Measurements from ENCODE around the gene PHF24.
"Not testable (repeated sequence)": the region's sequence is repeated elsewhere in the genome, so short reads cannot be mapped to it uniquely, and the experiment has no call there.

The PHF24 gene

DNA sequence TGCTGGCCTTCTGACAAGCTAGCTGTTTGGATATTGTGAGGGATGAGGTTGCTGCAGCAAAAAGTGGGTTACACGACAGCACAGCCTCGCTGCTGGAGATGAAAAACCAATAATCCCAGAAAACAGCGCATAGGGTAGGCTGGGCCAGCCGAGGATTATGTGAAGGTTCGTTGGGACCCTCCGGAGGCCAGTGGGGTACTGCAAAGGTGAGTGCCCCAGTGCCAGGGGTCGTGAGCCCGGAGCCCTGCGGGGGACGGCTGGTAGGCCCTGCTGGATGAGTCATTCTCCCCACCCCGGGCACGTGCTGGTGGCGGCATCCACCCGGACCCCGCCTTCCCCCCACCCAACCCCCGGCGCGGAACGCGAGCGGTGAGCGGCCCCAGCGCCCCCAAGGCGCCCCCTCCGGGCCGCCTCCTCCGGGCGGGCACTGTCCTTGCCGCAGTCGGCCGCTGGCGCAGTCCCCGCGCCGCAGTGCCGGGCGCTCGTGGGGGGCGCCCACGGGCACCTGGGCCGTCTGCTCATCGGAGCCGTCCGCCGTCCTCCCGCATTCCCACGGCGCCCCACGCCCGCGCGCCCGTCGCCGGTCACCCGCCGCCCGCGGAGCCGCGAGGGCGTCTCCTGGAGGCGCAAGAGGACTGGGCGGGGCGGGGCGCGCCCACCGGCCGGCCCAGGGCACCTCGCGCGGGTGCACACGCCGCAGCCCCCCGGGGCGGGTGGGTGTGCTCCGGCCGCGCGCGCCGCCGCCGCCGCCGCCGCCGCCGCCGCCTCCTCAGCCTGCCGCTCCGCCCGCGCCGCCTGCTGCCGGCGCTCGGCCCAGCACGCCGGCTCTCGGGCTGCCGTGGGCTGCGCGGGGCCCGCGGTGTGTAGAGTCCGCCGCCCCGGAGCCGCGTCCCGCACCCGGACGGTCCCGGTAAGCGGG, at the start of gene PHF24:
Gene PHF24 (plus strand): TSS at position 794 of the 919 bp plus-strand sequence. CDS start 13,014 bp downstream, outside the sequence.
- no peak for DNase-seq

DNA sequence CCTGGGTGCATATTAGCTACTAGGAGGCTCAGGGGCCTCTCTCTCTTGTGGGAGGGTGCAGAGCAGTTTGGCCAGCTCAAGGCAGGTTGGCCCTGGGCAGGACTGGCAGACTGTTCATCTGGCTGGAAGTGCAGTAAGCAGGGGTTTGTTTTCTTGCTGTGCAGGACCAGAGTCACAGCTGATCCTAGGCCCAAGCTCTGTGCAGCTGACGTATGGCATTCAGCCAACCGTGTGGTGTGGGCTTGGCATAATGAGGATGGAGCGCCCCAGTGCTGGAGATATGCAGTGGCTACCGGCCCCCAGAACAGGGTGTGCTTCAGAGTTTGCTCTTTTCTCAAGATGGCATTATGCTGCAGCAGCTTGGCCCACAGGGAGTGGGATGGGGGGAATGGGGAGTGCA, 31.0 kb upstream of the PHF24 start:
- no peak for DNase-seq

DNA sequence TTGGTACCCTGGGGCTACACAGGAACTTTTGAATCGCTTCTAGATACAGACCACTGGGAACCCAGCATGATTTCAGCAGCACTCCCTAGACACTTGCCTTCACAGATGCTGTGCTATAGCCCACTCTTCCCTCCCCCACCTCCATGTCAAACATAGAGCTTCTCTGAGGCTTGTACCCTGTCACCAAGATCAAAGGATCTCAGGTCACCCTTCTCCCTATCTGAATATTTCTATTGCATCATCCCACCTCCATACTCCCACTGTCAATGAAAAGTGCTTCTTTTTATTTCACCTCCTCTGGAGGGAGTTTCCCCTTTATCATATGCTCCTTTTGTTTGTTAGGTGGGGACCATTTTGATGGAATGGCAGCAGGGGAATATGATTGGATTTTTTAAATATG, 29.2 kb upstream of the PHF24 start:
- DNase-seq, result no peak

DNA sequence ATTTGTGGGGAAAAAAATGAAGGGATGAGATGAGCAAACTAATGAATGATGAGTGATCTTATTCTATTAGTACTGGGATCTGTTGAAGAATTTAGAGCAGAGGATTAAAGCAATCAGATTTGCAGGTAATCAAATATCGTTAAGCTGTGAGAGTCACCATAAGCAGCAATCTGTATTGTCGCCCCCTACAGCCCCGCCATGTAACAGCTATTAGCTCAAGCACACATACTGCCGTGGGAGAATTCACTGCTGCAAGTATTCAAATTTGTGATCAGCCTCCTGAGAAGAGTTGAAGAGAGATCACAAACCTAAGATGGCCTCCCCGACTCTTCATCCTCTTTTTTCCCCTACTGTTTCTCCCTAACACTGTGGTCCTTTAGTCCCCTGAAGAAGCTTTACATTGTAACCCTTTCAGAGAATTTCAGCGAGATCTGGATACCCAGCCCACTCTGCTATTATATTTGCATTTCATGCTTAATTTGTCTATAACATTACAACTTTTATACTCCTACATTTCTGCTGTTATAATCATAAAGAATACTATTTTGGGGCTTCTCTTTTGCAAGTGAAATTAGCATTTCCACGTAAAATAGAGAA, 28.5 kb upstream of the PHF24 start:
- peak; percentile 15 for DNase-seq

DNA sequence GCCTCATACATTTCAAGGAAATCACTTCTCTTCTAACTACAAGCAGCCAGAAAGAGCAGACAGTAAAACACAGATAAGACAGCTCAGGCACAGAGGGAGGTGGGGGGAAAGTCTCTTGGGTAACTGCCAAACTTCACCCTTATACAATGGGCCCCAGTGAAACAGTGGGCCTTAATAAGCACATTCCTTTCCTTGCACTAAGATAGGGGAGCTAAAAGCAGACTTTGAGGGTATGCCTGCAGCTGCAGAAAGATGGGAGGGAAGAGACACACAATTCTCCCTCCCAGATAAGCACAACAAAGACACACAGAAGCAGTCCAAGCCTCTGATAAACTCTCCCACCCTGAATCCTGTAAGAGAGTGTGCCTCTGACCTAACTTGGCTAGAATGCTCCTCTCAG, 18.1 kb upstream of the PHF24 start:
- DNase-seq, result not testable (repeated sequence)

DNA sequence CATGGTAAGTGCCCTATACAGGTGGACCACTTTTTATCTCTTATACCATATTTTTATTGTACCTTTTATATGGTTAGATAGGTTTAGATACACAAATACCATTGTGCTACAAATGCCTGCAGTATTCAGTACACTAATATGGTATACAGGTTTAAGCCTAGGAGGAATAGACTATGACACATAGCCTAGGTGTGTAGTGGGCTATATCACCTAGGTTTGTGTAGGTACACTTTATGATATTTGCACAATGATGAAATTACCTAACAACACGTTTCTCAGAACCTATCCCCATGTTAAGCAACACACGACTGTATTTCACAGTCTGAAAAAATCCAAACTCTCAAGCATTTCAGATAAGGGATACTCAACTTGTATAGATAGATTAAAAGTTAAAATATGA, 9.6 kb upstream of the PHF24 start:
- no peak for DNase-seq

DNA sequence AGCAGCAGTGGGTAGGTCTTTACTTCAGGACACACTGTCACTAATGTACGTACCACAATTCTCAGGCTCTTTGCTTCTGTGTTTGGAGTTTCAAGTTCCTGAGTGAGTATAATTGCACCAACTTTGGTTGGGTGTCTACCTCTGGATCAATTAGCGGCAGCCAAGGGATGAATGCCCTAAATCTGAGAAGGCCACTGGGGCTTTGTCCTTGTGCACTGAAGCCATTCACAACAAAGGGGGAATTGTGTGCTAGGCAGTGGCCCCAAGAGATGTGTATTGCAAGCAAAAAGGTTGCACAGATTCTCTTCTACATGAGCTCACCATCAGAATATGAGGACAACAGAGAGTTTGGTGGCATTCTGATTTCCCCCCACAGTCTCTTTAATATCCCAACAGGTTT, 3.9 kb upstream of the PHF24 start:
- DNase-seq, result no peak

DNA sequence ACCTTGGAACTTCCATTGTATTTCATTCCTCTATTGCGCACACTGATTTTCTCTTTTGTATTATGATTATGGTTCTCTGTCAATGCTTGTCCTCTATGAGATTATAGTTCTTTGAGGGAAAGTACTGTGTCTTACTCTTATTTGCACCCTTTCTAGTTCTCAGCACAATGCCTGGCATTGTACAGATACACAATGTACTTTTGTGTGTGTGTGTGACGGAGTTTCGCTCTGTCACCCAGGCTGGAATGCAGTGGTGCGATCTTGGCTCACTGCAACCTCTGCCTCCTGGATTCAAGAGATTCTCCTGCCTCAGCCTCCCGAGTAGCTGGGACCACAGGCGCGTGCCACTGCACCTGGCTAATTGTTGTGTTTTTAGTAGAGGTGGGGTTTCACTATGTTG, 2.0 kb upstream of the PHF24 start:
- not testable (repeated sequence) for DNase-seq

DNA sequence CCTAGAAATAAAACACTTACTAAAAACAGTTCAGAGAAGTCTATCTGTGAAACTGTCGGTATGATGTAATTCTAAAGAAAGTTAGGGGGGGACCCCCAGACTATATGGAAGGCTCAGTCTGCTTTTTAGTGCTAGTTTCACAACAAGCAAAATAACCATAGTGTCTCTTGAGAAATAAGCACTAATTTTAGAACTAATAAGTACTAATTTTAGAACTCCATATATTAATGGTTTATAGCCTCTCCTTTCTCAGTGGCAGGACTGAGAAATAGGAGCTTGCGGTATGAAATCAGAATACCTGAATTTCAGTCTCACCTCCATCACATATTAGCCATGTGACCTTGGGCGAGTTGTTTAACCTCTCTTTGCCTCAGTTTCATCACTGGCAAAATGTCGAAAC, 1.4 kb upstream of the PHF24 start:
- peak; percentile 5 for DNase-seq

DNA sequence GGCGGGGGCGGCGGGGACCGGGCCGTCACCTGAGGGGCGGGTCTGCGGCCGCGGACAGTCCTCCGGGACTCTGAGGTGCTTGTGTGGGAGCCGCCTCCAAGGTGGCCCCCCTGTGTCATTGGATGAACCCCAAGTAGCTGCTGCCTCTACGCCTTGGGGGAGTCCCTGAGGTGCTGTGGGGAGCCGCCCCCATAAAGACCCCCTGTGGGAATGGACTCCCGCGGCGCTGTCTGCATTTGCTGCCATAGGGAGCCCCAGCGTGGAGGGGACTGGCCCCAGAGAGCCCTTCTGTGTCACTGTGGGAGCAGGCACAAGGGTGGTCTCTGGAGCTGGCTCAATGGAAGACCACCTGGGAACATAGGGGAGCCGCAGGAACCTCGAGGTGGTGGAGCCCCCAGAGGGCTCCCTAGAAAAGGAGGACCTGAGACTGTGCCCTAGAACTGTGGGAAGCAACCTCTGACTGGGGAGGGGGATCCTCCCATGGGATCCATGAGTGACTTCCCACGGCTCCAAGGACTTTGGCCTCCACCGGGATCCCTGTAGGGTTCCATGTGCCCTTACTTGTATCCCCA, 412 bp downstream of the PHF24 start:
- no peak for DNase-seq

DNA sequence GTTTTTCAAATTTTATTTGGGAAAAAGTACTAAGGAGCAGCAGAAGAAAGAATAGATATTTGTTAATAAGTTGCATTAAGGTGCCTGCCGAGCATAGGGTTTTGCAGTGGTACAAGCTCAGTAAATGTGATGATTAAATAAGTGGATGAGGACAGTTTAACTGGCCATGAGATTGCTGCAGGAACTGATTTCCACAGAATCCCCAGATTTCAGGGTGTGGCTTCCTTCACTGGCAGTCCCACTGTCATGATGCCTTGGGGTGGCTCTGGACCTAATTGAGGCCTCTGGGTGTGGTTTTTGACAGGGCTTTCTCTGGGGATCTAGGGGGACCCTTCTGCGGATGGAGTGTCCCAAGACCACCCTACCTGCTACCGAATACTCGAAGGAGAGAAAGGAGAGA, 1.4 kb downstream of the PHF24 start:
- DNase-seq, result no peak

DNA sequence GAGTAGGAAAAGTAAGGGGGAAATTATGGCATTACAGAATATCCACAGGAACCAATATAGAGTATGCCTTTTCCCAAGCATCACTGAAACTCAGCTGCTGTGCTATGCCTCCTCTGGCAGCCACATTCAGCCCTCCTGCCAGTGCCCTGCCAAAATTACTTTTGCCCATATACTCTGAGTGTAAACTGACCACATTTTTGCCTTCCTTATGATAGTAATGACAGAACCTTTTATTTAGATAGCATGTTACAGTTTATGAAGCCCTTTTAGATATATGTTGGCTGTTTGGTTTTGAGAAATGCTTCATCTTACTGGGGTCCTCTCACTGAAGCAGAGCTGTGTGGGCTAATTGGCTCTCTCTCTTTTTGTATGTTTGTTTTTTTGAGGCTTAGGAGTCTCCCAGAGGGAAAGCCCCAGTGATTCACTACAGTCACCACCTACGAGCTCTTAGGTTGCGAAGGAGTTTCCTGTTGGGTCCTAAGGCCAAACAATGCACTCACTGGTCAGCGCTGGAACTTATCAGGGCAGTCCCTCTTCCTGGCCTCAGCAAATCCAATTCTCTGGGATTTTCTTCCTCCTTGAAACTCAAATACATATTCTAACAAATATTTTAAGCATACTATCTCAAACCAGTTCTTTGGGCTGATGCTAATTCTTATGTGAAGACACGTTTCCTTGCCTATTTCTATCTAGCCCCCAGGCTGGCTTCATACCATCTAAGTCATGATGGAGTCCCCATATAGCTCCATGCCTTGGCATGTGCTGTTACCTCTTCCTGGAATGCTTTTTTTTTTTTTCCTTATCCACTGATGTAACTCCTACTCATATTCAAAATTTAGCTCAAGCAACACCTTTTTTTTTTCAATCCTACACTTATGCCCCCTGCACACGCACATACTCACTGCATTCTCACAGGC, 3.7 kb downstream of the PHF24 start:
- peak; percentile 33 for DNase-seq

DNA sequence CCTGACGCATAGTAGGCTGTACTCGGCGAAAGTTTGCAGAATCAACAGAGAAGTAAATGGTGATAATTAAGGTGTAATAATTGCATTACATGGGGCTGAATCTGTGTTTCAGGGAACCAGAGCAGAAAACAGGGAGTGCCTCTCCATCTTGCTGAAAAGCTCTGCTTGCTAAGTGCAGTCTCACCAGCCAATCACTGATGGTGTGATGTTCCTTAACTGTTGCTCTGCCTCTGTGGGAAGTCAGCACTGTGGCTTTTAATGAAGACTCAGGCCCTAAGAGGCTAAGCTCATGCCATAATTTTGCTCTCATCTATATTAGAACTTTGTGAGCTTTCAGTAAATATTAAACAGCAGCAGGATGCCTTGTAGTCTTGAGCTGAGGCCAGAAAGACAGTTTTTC, 4.5 kb downstream of the PHF24 start:
- DNase-seq, result no peak

DNA sequence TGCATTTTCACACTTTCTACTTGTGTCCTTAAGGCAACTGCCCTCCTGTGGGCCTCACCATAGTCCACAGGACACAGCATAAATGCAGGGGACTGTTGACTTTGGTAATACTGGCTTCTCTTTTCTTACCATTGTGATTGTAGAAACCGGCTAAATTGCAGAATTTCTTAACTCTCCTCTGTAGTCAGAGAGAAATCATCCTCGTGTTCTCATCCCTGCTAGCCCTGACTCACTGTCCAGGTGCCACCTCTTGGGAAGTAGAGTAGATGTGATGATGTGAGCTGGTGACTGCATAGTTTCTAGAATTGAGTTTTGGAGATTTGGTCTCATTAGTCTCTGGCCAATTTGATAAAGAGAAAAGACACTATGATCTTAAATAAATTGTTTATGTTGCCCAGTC, 5.5 kb downstream of the PHF24 start:
- no peak for DNase-seq

DNA sequence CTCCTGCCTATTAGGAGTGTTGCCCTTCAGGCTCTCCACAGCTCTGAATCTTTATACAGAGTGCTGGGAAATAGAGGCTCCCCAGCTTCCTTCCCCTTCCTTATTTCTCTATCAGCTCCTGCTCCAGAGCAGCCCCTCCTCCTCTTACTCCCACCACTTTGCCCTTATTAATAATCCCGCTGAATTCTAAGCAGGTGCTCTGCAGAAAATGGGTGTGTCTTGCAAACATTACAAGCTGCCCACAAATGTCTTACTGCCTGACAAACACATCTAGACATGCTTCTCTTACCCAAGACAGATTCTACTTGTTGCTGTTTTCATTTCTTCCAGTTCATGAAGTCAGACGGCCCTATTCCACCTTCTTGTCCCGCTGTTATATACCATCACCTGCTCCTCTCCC, 6.4 kb downstream of the PHF24 start:
- DNase-seq, result no peak

DNA sequence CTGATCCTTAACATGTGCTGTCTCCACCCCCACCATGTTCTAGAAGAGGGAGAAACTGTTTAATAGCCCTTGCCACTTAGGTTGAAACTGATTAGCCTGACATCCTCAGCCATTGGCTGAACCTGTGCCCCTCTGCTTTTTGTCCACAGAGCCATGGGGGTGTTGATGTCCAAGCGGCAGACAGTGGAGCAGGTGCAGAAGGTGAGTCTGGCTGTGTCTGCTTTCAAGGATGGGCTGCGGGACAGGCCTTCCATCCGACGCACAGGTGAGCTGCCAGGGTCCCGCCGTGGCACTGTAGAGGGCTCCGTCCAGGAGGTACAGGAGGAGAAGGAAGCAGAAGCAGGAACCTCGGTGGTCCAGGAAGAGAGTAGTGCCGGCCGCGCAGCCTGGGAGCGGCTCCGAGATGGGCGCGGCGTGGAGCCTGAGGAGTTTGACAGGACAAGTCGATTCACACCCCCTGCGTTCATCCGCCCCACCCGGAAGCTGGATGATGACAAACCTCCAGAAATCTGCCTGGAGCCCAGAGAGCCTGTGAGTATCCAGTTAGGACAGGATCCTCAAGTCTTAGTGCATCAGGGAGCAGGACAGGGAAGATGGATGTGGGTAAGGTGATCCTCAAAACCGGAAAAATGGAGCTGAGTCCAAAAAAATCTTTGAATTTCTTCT, 13.2 kb downstream of the PHF24 start:
- no peak for DNase-seq

DNA sequence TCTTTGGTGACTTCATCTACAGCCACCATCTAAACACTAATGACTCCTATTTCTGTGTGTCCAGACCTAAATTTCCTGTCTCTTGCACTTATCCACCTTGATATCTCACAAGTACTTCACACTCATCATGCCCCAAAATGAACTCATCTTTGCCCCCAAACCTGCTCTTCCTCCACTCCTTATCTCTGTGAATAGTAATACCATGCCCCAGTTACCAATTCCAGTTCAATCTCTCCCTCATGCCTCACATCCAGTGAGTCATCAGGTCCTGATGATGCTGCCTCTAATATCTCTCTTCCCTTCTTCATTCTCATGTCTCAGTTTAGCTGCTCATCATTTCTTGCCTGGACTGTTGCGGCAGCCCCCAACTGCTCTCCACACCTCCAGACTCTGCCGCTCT, 16.6 kb downstream of the PHF24 start:
- no peak for DNase-seq

DNA sequence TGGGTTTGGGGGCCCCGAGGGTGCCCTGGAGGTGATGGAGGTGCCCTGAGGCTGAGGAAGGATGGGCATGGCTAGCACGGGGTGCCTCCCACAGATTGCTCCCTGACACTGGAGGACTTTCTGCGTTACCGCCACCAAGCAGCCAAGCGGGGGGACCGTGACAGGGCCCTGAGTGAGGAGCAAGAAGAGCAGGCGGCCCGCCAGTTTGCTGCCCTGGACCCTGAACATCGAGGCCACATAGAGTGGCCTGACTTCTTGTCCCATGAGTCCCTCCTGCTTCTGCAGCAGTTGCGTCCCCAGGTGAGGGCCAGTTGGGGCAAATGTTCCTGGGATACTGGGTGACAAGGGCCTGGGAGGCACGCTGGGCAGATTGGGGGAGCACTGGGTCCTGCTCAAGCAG, 18.4 kb downstream of the PHF24 start:
- no peak for DNase-seq

DNA sequence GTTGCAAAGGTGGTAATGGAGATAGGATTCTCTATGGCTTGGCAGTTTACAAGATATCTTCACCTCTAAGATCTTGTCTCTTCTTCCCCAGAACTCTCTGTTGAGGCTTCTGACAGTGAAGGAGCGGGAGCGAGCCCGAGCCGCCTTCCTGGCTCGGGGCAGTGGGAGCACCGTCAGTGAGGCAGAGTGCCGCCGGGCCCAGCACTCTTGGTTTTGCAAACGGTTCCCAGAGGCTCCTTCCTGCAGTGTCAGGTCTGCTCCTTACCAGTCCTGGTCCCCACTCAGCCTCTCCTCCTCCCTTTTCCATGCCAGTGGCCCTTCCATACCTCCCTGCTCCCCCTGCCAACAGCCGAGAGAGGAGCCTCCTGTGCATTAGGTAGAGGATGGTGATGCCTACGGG, 18.9 kb downstream of the PHF24 start:
- DNase-seq, result no peak

DNA sequence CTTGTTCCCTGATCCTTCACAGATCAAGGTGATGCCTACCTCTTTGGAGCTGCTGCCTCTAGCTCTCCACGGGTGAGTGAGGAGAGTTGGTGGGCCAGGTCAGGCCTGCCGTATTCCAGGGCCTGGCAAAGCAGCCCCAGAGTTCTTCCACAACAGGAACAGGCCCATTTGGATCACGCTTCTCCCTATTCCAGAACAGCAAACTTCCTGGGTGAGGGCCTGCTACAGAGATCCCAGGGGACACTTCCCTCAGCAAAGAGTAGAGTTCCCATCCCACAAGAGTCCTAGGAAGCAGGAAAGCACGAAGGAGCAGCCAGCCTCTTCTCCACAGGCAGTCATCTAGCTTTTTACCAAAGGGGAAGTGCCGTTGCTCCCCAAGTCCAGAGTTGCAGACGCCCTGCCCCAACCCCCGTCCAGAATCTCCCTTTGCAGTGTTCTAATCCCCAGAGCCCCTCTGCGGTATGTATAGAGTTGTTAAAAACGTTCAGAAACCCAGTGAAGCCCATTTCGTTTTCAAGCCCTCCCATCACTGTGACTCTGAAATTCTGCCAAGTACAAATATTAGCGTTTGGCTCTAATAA, 22.2 kb downstream of the PHF24 start:
- DNase-seq, result no peak

DNA sequence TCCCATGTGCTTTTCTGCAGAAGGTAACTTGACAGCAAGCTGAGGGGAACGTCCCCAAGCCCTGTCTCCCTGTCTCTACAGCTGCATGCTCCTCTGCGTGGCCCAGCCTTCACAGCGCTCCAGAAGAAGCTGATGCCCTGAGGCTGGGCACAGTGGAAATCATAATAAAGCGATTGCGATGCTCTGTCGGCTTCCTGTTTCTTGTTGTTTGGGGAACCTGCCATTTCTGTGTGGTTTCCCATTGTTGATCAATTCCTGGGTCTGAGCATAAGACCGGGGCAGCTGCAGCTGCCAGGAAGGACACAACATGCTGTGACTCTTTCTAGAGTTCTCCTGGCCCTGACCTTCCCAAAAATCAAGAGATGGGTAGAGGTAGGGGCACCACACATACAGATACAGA, 24.3 kb downstream of the PHF24 start:
- no peak for DNase-seq

DNA sequence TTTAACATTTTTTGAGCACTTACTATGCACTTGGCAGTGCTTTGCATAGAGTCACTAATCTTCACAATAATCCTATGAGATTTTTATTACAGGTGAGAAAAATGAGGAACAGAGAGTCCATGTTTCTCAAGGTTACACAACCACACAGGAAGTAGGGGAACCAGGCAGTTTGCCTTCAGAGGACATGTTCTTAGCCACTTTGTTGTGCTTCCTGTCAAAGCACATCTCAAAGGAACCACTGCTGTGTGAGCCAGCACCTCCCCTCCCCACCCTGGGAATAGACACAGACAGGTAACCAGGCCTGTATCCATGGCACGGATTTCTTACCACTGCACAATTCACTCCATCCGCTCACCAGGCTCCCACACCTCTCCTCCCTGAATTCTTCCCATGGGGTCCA, 25.1 kb downstream of the PHF24 start:
- DNase-seq, result no peak
